ENCODE data around the gene SBF2. TPM values are rescaled to one million over a fixed set of nuclear protein-coding genes. Genes with fewer than 3 reads are reported as not detected.

Gene SBF2
- total and polyA plus RNA-seq, 2 of the 13 experiments (the other 11 are each of a cell fraction or from before 2014, with no cell fraction given): 24.0 to 45.8 TPM

- no peak for TF ChIP-seq ZNF530 (CRISPR knock-in tag; IDR thresholded peaks at IDR 0.05; ENCODE audit: low read depth)
- 0 out of 2 replicates have a peak, but pooled peaks have one; percentile 35 for TF ChIP-seq NCOR1 (IDR thresholded peaks at IDR 0.05; ENCODE audit: borderline replicate concordance, low read length)
- peak; percentile 88; the same call in 1 of the 2 replicates for TF ChIP-seq FOXP1 (IDR thresholded peaks at IDR 0.05)
- peak; percentile 93 for TF ChIP-seq FOXP1 (CRISPR knock-in tag; IDR thresholded peaks at IDR 0.05)
- TF ChIP-seq NR1H2 (CRISPR knock-in tag; IDR thresholded peaks at IDR 0.05; ENCODE audit: borderline replicate concordance, low read depth): no peak
- TF ChIP-seq KAT8 (CRISPR knock-in tag; IDR thresholded peaks at IDR 0.05): peak; percentile 69
- no peak for TF ChIP-seq ZSCAN30 (CRISPR knock-in tag; IDR thresholded peaks at IDR 0.05)
- TF ChIP-seq GZF1 (CRISPR knock-in tag; IDR thresholded peaks at IDR 0.05): no peak
- no peak for TF ChIP-seq ZNF558 (CRISPR knock-in tag; IDR thresholded peaks at IDR 0.05; ENCODE audit: borderline replicate concordance)
- TF ChIP-seq TBX2 (CRISPR knock-in tag; IDR thresholded peaks at IDR 0.05; ENCODE audit: borderline replicate concordance): peak; percentile 85
- no peak for TF ChIP-seq ZSCAN20 (CRISPR knock-in tag; IDR thresholded peaks at IDR 0.05; ENCODE audit: borderline replicate concordance)
- no peak for TF ChIP-seq ZNF737 (CRISPR knock-in tag; IDR thresholded peaks at IDR 0.05; ENCODE audit: borderline replicate concordance)
- no peak for TF ChIP-seq HMGA1 (CRISPR knock-in tag; conservative IDR thresholded peaks at IDR 0.05)
- TF ChIP-seq RELA (CRISPR knock-in tag; IDR thresholded peaks at IDR 0.05): no peak
- no peak for TF ChIP-seq ZC3H13 (CRISPR knock-in tag; IDR thresholded peaks at IDR 0.05)
- no peak for TF ChIP-seq GMEB2 (CRISPR knock-in tag; IDR thresholded peaks at IDR 0.05; ENCODE audit: low read depth)
- TF ChIP-seq MZF1 (CRISPR knock-in tag; IDR thresholded peaks at IDR 0.05; ENCODE audit: borderline replicate concordance): no peak
- TF ChIP-seq RXRB (CRISPR knock-in tag; IDR thresholded peaks at IDR 0.05; ENCODE audit: borderline replicate concordance): peak; percentile 95
- TF ChIP-seq ZNF33B (CRISPR knock-in tag; IDR thresholded peaks at IDR 0.05): no peak
- TF ChIP-seq MTA3 (CRISPR knock-in tag; IDR thresholded peaks at IDR 0.05): no peak
- TF ChIP-seq RBM22 (optimal IDR thresholded peaks at IDR 0.05; ENCODE audit: low read length): no peak
- TF ChIP-seq REL (CRISPR knock-in tag; conservative IDR thresholded peaks at IDR 0.05): no peak
- no peak for TF ChIP-seq POLR2G (IDR thresholded peaks at IDR 0.05; ENCODE audit: low read depth, low read length)
- no peak for TF ChIP-seq ZNF20 (CRISPR knock-in tag; IDR thresholded peaks at IDR 0.05)
- no peak for TF ChIP-seq PRDM4 (CRISPR knock-in tag; IDR thresholded peaks at IDR 0.05; ENCODE audit: borderline replicate concordance)
- TF ChIP-seq ZFP41 (CRISPR knock-in tag; IDR thresholded peaks at IDR 0.05; ENCODE audit: borderline replicate concordance): no peak
These were observed 243.5 kb downstream of the SBF2 start (continued) for GRCh38 chr11:10050561-10050960.
